AG04449 (cell line): ENCODE measurements around the gene RAB36.
A peak's percentile ranks its signal among the peaks of the same experiment; 100 is the strongest.

ENCODE experiments used
- CTCF ChIA-PET: fragments of 350-600 bp; formaldehyde crosslinking; extraction: SDS; loops from one replicate; lab custom pipeline; 2021; ENCODE audit warnings: antibody characterized with exemption; lab: Yijun Ruan, JAX
- POLR2A ChIA-PET: fragments of 400-600, 350-600 bp; formaldehyde crosslinking; extraction: SDS; loops from one replicate; lab custom pipeline; 2020; ENCODE audit warnings: antibody characterized with exemption, inconsistent platforms; lab: Yijun Ruan, JAX
- DNase-seq: peaks from one replicate; pipeline ENCODE4 v3.0.0-alpha.2; 2010; ENCODE audit warnings: low read depth, low spot score
- H3K4me3 ChIP-seq: 2 replicates; pipeline ENCODE4 v1.5.1; 2011; ENCODE audit warnings: low read depth, mild to moderate bottlenecking, control low read depth, low read length
- CTCF ChIP-seq: IDR thresholded peaks from one replicate; pipeline ENCODE4 v1.5.1; 2011; ENCODE audit warnings: mild to moderate bottlenecking, moderate library complexity, low read length, control low read depth, inconsistent platforms; ENCODE audit not compliant: insufficient read depth; ENCODE audit errors: missing control alignments

The RAB36 gene

DNA sequence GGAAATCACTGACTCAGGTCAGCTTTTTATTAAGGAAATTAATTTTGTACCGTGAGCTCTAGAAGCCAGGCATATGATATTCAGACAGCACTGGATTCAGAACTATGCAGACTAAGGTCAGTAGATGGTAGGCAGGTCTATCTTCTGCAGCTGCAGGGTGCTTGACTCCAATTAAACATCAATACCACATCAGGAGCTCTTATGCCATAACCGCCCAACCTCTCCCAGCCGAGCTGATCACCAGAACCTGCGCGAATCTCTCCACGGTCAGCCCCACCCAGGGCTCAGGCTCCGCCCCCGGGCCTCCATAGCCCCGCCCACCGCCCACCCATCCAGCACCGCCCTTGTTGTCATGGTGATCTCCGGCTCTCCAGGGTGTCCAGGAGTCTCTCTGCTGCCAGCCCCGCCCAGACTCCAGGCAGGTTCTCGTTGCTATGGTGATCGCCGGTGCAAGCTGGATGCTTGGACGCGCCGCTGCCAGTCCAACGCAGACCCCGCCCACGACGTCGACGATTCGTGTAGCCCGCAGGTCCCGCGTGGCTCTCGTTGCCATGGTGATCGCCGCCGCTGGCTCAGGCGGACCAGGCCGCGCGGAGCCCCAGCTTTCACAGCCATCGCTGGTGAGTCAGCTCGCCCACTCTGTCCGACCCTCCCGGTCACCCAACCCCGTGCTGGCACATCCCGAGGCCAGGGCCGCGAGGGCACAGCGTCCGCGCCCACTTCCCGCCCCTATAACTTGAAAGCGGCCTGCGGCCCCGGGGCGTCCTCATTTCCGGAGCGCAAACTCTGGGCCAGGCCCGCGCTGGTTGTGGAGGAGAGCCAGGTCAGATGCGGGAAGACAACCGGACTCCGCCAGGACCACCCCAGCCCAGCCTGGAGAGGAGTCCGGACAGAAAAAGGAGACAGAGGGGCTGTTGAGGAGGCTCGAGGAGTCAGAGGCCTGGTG is at the start of gene RAB36:
TSS of gene RAB36 (plus strand) at position 546 of the 946 bp plus-strand sequence. CDS start 1,140 bp downstream, outside the sequence.
- CTCF ChIA-PET, result interaction anchor here (0.5 to 4.1 kb wide), 10 partner anchors 12 to 389 kb away, joined by 3 to 19 read pairs (median 5); no protein-coding TSS in a partner anchor
- H3K4me3 ChIP-seq, result peak within 1 kb of the TSS; percentile 68
- TF ChIP-seq CTCF, result no peak
- POLR2A ChIA-PET, result interaction anchor here (0.7 to 1.0 kb wide), 2 partner anchors 18 to 24 kb away, joined by 3 to 4 read pairs; no protein-coding TSS in a partner anchor
- DNase-seq, result peak; percentile 72

DNA sequence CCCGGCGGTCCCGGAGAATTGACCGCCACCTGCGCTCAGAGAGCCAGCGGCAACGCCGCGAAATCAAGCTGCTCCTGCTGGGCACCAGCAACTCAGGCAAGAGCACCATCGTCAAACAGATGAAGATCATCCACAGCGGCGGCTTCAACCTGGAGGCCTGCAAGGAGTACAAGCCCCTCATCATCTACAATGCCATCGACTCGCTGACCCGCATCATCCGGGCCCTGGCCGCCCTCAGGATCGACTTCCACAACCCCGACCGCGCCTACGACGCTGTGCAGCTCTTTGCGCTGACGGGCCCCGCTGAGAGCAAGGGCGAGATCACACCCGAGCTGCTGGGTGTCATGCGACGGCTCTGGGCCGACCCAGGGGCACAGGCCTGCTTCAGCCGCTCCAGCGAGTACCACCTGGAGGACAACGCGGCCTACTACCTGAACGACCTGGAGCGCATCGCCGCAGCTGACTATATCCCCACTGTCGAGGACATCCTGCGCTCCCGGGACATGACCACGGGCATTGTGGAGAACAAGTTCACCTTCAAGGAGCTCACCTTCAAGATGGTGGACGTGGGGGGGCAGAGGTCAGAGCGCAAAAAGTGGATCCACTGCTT is 49.4 kb upstream of the RAB36 start:
- TF ChIP-seq CTCF, result no peak
- H3K4me3 ChIP-seq, result no peak overlapping the region
- DNase-seq, result no peak
- ChIA-PET POLR2A (no interaction called here), CTCF (interaction anchor here (1.2 kb wide), 1 partner anchor 32 kb away, joined by 5 read pairs; no protein-coding TSS in a partner anchor)

- CTCF ChIA-PET, result no interaction called here
Measured at GRCh38 chr22:23097412-23098229, 47.7 kb upstream of the RAB36 start.

DNA sequence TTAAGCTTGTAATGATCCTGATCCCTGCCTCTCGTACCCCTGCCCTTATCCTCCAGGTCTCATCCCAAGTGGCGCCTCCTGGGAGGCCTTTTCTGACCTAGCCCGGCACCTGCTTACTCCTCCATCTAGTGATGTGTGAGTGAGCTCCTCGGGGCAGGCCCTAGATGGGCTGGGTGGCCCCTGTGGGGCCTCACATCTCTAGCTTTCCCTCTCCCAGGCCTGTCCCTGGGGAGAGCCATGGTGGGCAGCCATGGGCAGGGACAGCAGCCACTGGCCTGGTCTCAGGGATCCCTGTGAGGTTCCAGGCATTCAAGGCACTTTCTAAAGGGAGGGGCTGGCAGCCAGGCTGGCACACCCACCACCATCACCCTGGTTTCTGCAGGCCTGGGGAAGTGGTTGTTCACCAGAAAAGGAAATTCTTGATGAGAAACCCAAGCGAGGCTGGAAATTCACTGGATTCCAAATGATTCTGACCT is 47.0 kb upstream of the RAB36 start:
- DNase-seq, result no peak
- no peak for TF ChIP-seq CTCF
- H3K4me3 ChIP-seq, result no peak overlapping the region
- CTCF ChIA-PET, result no interaction called here
- POLR2A ChIA-PET, result no interaction called here

More at GRCh38 chr22:23097412-23098229, 47.7 kb upstream of the RAB36 start:
- no peak for DNase-seq
- POLR2A ChIA-PET, result no interaction called here
- no peak for TF ChIP-seq CTCF
- H3K4me3 ChIP-seq, result no peak overlapping the region

DNA sequence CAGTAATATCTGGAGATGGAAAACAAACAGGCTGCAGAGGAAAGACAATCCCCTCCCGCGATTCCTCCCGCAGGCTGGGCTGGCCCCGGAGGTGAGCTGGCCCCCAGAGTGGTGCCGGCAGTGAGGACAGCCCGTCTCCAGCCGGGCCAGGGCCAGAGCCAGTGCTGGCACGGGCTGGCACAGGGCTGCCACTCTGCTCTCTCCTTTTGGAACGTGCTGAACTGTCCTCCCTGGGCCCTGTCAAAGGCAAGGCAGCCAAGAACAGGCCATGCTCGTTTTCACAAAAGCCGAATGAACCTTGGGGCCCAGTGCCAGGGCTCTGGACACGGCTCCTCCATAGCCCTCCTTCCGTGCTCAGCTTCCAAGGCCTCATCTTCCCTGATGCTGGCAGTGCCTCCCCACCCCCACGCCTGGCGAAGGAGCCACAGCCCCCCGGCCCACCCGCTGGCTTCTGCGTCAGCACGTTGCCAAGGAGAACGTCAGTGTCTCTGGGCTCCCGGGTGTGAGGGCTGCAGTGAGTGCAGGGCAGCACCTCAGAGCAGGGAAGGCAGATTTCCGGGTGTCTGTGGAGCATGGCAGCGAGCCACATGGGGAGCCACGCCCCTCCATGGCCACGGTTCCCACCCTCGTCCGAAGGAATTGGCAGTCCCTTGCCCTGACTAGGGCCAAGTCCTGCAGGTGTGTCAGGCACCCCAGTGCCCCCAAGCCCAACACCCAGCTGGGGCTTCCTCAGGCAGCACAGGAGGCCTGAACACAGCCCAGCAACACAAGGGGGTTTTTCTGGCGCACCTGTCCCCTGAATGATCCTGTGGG is 46.4 kb upstream of the RAB36 start:
- no peak overlapping the region for H3K4me3 ChIP-seq
- no peak for DNase-seq
- TF ChIP-seq CTCF, result no peak
- CTCF ChIA-PET, result no interaction called here
- POLR2A ChIA-PET, result no interaction called here
